H9 (cell line): Measurements from ENCODE around the gene HS1BP3. TPM values are rescaled to one million over a fixed set of nuclear protein-coding genes. Genes with fewer than 3 reads are reported as not detected.

Source experiments
- DNase-seq: peaks from one replicate; pipeline ENCODE4 v3.0.0-alpha.2; 2017
- H2AFZ ChIP-seq: one replicate; pipeline ENCODE4 v1.6.1; 2013; ENCODE audit warnings: mild to moderate bottlenecking, low read length, control low read depth, moderate library complexity
- H2AK5ac ChIP-seq: 2 replicates; pipeline ENCODE4 v1.6.1; 2013; ENCODE audit warnings: low read length, control low read depth, mixed read lengths; ENCODE audit not compliant: insufficient read length
- H2BK120ac ChIP-seq: one replicate; pipeline ENCODE4 v1.6.1; 2013; ENCODE audit warnings: low read depth, mild to moderate bottlenecking, low read length, control low read depth, inconsistent platforms; ENCODE audit not compliant: poor library complexity, severe bottlenecking
- H2BK12ac ChIP-seq: 2 replicates; pipeline ENCODE4 v1.6.1; 2013; ENCODE audit warnings: low read length, control low read depth, mixed read lengths, low read depth; ENCODE audit not compliant: insufficient read length
- H2BK15ac ChIP-seq: 2 replicates; pipeline ENCODE4 v1.6.1; 2013; ENCODE audit warnings: low read depth, low read length, control low read depth
- H2BK20ac ChIP-seq: one replicate; pipeline ENCODE4 v1.6.1; 2013; ENCODE audit warnings: low read depth, mild to moderate bottlenecking, low read length, control low read depth, inconsistent platforms; ENCODE audit not compliant: poor library complexity, severe bottlenecking
- H2BK5ac ChIP-seq: 2 replicates; pipeline ENCODE4 v1.6.1; 2013; ENCODE audit warnings: low read length, control low read depth, mixed read lengths; ENCODE audit not compliant: insufficient read length
- H3K14ac ChIP-seq: 2 replicates; pipeline ENCODE4 v1.6.1; 2013; ENCODE audit warnings: low read length, control low read depth; ENCODE audit not compliant: insufficient read depth
- H3K18ac ChIP-seq: 2 replicates; pipeline ENCODE4 v1.6.1; 2013; ENCODE audit warnings: low read depth, mild to moderate bottlenecking, mixed read lengths, low read length, control low read depth; ENCODE audit not compliant: insufficient read length
- H3K23ac ChIP-seq: 2 replicates; pipeline ENCODE4 v1.6.1; 2013; ENCODE audit warnings: low read length, control low read depth, mixed read lengths, low read depth; ENCODE audit not compliant: insufficient read length
- H3K23me2 ChIP-seq: 2 replicates; pipeline ENCODE4 v1.6.1; 2013; ENCODE audit warnings: low read depth, mild to moderate bottlenecking, mixed read lengths, low read length, control low read depth; ENCODE audit not compliant: insufficient read length, poor library complexity, severe bottlenecking
- H3K27ac ChIP-seq: 2 replicates; pipeline ENCODE4 v1.5.1; 2013; ENCODE audit warnings: low read length, control low read depth, mixed read lengths, low read depth; ENCODE audit not compliant: insufficient read length
- H3K27me3 ChIP-seq: 2 replicates; pipeline ENCODE4 v1.6.1; 2013; ENCODE audit warnings: low read length, control low read depth, inconsistent platforms; ENCODE audit not compliant: insufficient read depth
- H3K4ac ChIP-seq: 2 replicates; pipeline ENCODE4 v1.6.1; 2013; ENCODE audit warnings: low read depth, mild to moderate bottlenecking, control low read depth, inconsistent platforms, low read length, moderate library complexity
- H3K4me1 ChIP-seq: 2 replicates; pipeline ENCODE4 v1.6.1; 2013; ENCODE audit warnings: low read length, control low read depth, inconsistent platforms; ENCODE audit not compliant: insufficient read depth
- H3K4me2 ChIP-seq: 2 replicates; pipeline ENCODE4 v1.6.1; 2013; ENCODE audit warnings: low read length, control low read depth, mixed read lengths; ENCODE audit not compliant: insufficient read length, insufficient read depth
- H3K56ac ChIP-seq: 2 replicates; pipeline ENCODE4 v1.6.1; 2013; ENCODE audit warnings: low read depth, mild to moderate bottlenecking, mixed read lengths, low read length, control low read depth; ENCODE audit not compliant: insufficient read length
- H3K79me1 ChIP-seq: 2 replicates; pipeline ENCODE4 v1.6.1; 2013; ENCODE audit warnings: low read depth, mild to moderate bottlenecking, moderate library complexity, low read length, control low read depth, inconsistent platforms; ENCODE audit not compliant: insufficient read depth, poor library complexity, severe bottlenecking
- H3K79me2 ChIP-seq: 2 replicates; pipeline ENCODE4 v1.6.1; 2013; ENCODE audit warnings: low read length, control low read depth, inconsistent platforms; ENCODE audit not compliant: insufficient read depth
- H3K9ac ChIP-seq: 2 replicates; pipeline ENCODE4 v1.6.1; 2013; ENCODE audit warnings: low read length, control low read depth, mixed read lengths; ENCODE audit not compliant: insufficient read length; ENCODE audit errors: extremely low read depth
- H3K9me3 ChIP-seq: one replicate; pipeline ENCODE4 v1.6.1; 2013; ENCODE audit warnings: low read depth, low read length, inconsistent platforms; ENCODE audit not compliant: control insufficient read depth
- H3T11ph ChIP-seq: one replicate; pipeline ENCODE4 v1.6.1; 2013; ENCODE audit warnings: mild to moderate bottlenecking, low read length, control low read depth, inconsistent platforms
- H4K20me1 ChIP-seq: one replicate; pipeline ENCODE4 v1.6.1; 2013; ENCODE audit not compliant: control insufficient read depth, insufficient read length, insufficient read depth
- H4K5ac ChIP-seq: 2 replicates; pipeline ENCODE4 v1.6.1; 2013; ENCODE audit warnings: low read depth, mild to moderate bottlenecking, mixed read lengths, low read length, control low read depth; ENCODE audit not compliant: insufficient read length
- H4K8ac ChIP-seq: replicated peaks from 2 replicates; pipeline ENCODE4 v1.6.1; 2013; ENCODE audit warnings: low read length, control low read depth, mixed read lengths, low read depth; ENCODE audit not compliant: insufficient read length
- H4K91ac ChIP-seq: 2 replicates; pipeline ENCODE4 v1.6.1; 2013; ENCODE audit warnings: low read depth, mild to moderate bottlenecking, moderate library complexity, mixed read lengths, low read length, control low read depth; ENCODE audit not compliant: insufficient read length
- H3K27ac Mint-ChIP-seq, 3 experiments: 2 replicates in 2 of 3; 3 replicates in 1 of 3; pipeline ENCODE4 v1.8.0; 2020 to 2021; ENCODE audit warnings: mixed read lengths in 3 of 3, mild to moderate bottlenecking in 1 of 3, moderate library complexity in 1 of 3
- H3K27me3 Mint-ChIP-seq: 2 replicates; pipeline ENCODE4 v1.8.0; 2021; ENCODE audit warnings: low read depth, mild to moderate bottlenecking, moderate library complexity, mixed read lengths
- H3K36me3 Mint-ChIP-seq, 3 experiments: 2 replicates in 2 of 3; 3 replicates in 1 of 3; pipeline ENCODE4 v1.8.0; 2020 to 2021; ENCODE audit warnings: low read depth in 3 of 3, mixed read lengths in 3 of 3; ENCODE audit not compliant: insufficient read depth in 1 of 3
- H3K4me1 Mint-ChIP-seq, 2 experiments: 2 replicates each; pipeline ENCODE4 v1.8.0; 2020; ENCODE audit warnings: mixed read lengths in 2 of 2
- H3K4me3 Mint-ChIP-seq, 2 experiments: 2 replicates in 1 of 2; 3 replicates in 1 of 2; pipeline ENCODE4 v1.8.0; 2020 to 2021; ENCODE audit warnings: mild to moderate bottlenecking in 2 of 2, mixed read lengths in 2 of 2, moderate library complexity in 1 of 2
- H3K9me3 Mint-ChIP-seq, 2 experiments: 2 replicates in 1 of 2; 3 replicates in 1 of 2; pipeline ENCODE4 v1.8.0; 2020; ENCODE audit warnings: mild to moderate bottlenecking in 2 of 2, mixed read lengths in 2 of 2, moderate library complexity in 1 of 2
- CTCF ChIP-seq: fragments of 200-600 bp; sonication (generic); conservative IDR thresholded peaks from 3 replicates; pipeline ENCODE4 v1.8.0; 2021; ENCODE audit warnings: antibody characterized with exemption, mild to moderate bottlenecking
- WGBS: extraction: QIAGEN DNeasy Blood & Tissue Kit; methylation state at CpG from one replicate; pipeline ENCODE4 v1.1.7; 2013; ENCODE audit warnings: missing lambda C conversion rate, low lambda C conversion rate, mixed read lengths; ENCODE audit not compliant: insufficient read length; ENCODE audit errors: extremely low coverage; 5-methylcytosine and 5-hydroxymethylcytosine counted together
- total RNA-seq: library from RNA; stranded (reverse); gene quantifications from 2 replicates; pipeline ENCODE4 v1.2.1, GENCODE V29; 2021

HS1BP3 gene
- total RNA-seq, 1 experiment from 2014 or later: 11.1 TPM

GRCh38 chr2:20647738-20648137 is 3.2 kb downstream of the HS1BP3 start:
- Histone ChIP-seq H4K8ac (no peak overlapping the region), H2BK120ac (no peak overlapping the region), H3K23ac (no peak overlapping the region), H3K79me1 (no peaks in the 10 kb centered on the region), H3K27ac (no peak overlapping the region), H3K4ac (no peak overlapping the region), H3T11ph (no peak overlapping the region), H3K18ac (no peak overlapping the region), H4K20me1 (no peaks in the 10 kb centered on the region), H3K9me3 (no peaks in the 10 kb centered on the region), H3K4me2 (no peak overlapping the region), H3K23me2 (peaks cover 5% of the 10 kb centered on the region), H2BK20ac (no peak overlapping the region), H2BK12ac (no peak overlapping the region), H3K9ac (no peak overlapping the region), H3K27me3 (no peaks in the 10 kb centered on the region), H2AK5ac (no peak overlapping the region), H3K14ac (no peak overlapping the region), H3K56ac (no peak overlapping the region), H4K91ac (no peak overlapping the region), H2AFZ (no peak overlapping the region), H2BK5ac (no peak overlapping the region), H3K4me1 (no peaks in the 10 kb centered on the region; the same call in 1 of the 2 replicates), H2BK15ac (no peak overlapping the region), H4K5ac (no peak overlapping the region), H3K79me2 (no peaks in the 10 kb centered on the region)
- H3K27ac Mint-ChIP-seq: no peak overlapping the region
- H3K4me3 Mint-ChIP-seq: no peak overlapping the region
- no peak for TF ChIP-seq CTCF
- peaks cover 23% of the 10 kb centered on the region for H3K27me3 Mint-ChIP-seq
- H3K36me3 Mint-ChIP-seq: peaks cover 0 to 2% (median 0%) of the 10 kb centered on the region in 3 experiments; a peak in 2 of 7 replicates
- H3K4me1 Mint-ChIP-seq: peaks cover 25 to 28% of the 10 kb centered on the region in 2 experiments
- DNase-seq: no peak
- no CpG with 5 or more reads among the region's 8 CpGs for WGBS
- no peaks in the 10 kb centered on the region; a peak in 1 of 5 replicates for H3K9me3 Mint-ChIP-seq
